Parathyroid adenoma (tissue), 2 donors: ENCODE results near the gene CCNL2.
A peak's percentile ranks its signal among the peaks of the same experiment; 100 is the strongest.

ENCODE experiments used
- H2AFZ ChIP-seq: fragments of 300-600 bp; sonication (generic); one replicate; pipeline ENCODE4 v1.7.0; 2017; ENCODE audit warnings: antibody characterized with exemption, mild to moderate bottlenecking
- H3K27ac ChIP-seq: fragments of 300-600 bp; sonication (generic); one replicate; pipeline ENCODE4 v1.7.0; 2017
- H3K27me3 ChIP-seq: fragments of 300-600 bp; sonication (generic); one replicate; pipeline ENCODE4 v1.7.0; 2017; ENCODE audit warnings: low read length; ENCODE audit not compliant: control insufficient read depth, insufficient read depth
- H3K36me3 ChIP-seq: fragments of 300-600 bp; sonication (generic); one replicate; pipeline ENCODE4 v1.7.0; 2017; ENCODE audit warnings: low read length; ENCODE audit not compliant: control insufficient read depth, insufficient read depth
- H3K4me1 ChIP-seq: fragments of 300-600 bp; sonication (generic); one replicate; pipeline ENCODE4 v1.7.0; 2017; ENCODE audit warnings: control low read depth
- H3K4me2 ChIP-seq: fragments of 300-600 bp; sonication (generic); one replicate; pipeline ENCODE4 v1.7.0; 2017; ENCODE audit warnings: low read length
- H3K4me3 ChIP-seq: fragments of 300-600 bp; sonication (generic); one replicate; pipeline ENCODE4 v1.7.0; 2017; ENCODE audit warnings: low read depth, low read length
- H3K79me2 ChIP-seq: fragments of 300-600 bp; sonication (generic); one replicate; pipeline ENCODE4 v1.7.0; 2017; ENCODE audit warnings: control low read depth
- H3K9ac ChIP-seq: fragments of 300-600 bp; sonication (generic); one replicate; pipeline ENCODE4 v1.7.0; 2017; ENCODE audit warnings: mild to moderate bottlenecking
- H3K9me3 ChIP-seq: fragments of 300-600 bp; sonication (generic); one replicate; pipeline ENCODE4 v1.7.0; 2017; ENCODE audit warnings: low read length; ENCODE audit not compliant: control insufficient read depth
- TF ChIP-seq, protein P1 (sequence below): fragments of 300-600 bp; sonication (generic); IDR thresholded peaks from one replicate; pipeline ENCODE4 v1.7.0; 2017; ENCODE audit warnings: antibody characterized with exemption, mild to moderate bottlenecking
- donor health status: primary hyperparathyroidism.

CCNL2 gene

DNA sequence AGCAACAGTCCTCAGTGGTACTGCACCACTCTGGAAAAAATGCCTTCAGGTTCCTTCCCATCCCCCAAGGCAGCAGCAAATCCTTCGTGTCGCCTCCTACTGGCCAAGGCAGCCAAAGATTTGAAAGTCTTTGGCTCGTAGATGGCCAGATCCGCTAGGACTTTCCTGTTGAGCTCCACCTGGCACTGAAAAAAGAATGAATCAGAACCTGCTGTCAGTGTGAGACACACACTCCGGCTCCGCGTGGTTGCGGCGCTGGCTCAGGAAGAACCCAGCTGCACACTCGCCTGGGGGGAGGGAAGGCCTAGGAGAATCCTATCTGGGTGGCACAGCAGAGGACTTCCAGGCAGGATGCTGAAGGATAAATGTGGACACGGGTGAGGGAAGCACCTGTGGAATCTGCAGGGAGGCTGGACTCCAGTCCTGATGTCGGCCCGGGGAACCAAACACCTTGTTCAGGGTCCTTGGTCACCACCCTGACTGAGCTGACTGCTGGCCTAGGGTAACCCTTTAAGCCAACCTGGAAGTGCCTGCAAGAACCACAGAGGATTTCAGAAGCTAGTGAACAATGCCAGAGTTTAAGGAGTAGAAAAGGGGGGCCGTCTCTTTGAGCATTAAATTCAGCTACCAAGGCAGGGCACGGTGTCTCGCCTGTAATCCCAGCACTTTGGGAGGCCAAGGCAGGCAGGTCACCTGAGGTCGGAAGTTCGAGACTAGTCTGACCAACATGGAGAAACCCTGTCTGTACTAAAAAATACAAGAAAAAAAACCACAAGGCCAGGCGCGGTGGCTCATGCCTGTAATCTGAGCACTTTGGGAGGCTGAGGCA is 3.2 kb upstream of the CCNL2 start:
- no peaks in the 10 kb centered on the region for H3K9me3 ChIP-seq
- H3K36me3 ChIP-seq, result no peaks in the 10 kb centered on the region
- no peak overlapping the region for H2AFZ ChIP-seq
- no peaks in the 10 kb centered on the region for H3K27me3 ChIP-seq
- no peak overlapping the region for H3K27ac ChIP-seq
- no peak overlapping the region for H3K4me2 ChIP-seq
- H3K79me2 ChIP-seq, result peaks cover 10% of the 10 kb centered on the region
- H3K4me3 ChIP-seq, result no peak overlapping the region
- H3K9ac ChIP-seq, result no peak overlapping the region
- H3K4me1 ChIP-seq, result peaks cover 3% of the 10 kb centered on the region
- TF ChIP-seq, protein P1, sequence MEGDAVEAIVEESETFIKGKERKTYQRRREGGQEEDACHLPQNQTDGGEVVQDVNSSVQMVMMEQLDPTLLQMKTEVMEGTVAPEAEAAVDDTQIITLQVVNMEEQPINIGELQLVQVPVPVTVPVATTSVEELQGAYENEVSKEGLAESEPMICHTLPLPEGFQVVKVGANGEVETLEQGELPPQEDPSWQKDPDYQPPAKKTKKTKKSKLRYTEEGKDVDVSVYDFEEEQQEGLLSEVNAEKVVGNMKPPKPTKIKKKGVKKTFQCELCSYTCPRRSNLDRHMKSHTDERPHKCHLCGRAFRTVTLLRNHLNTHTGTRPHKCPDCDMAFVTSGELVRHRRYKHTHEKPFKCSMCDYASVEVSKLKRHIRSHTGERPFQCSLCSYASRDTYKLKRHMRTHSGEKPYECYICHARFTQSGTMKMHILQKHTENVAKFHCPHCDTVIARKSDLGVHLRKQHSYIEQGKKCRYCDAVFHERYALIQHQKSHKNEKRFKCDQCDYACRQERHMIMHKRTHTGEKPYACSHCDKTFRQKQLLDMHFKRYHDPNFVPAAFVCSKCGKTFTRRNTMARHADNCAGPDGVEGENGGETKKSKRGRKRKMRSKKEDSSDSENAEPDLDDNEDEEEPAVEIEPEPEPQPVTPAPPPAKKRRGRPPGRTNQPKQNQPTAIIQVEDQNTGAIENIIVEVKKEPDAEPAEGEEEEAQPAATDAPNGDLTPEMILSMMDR, result peak; percentile 29

DNA sequence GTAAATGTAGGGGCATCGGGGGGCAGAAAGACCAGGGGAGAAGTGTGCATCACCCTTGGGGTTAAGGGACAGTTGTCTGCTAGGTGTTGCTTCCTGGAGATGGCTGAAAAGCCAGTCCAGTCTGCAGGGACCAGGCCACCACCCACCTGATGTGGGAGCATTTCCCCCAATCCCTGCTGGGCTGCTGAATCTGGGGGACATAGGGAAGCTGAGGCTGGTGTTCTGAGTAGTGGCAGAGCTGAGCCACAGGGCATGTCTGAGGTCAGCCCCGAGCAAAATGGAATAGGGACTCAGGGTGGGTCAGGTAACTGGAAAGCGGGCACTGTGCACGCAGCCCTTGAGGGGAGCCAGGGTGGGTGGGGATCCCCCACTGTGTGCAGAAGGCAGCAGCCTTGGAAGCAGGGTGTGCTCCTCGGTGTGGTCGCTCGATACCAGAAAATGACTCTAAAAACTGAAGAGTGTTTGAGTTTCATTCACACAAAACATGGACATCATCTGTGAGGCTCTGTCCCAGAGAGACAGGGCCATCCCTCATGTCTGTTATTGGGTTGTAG is 2.4 kb upstream of the CCNL2 start:
- Histone ChIP-seq H3K36me3 (no peaks in the 10 kb centered on the region), H3K79me2 (peaks cover 10% of the 10 kb centered on the region), H3K4me2 (no peak overlapping the region), H3K27ac (no peak overlapping the region), H3K9ac (no peak overlapping the region), H2AFZ (no peak overlapping the region), H3K4me3 (no peak overlapping the region), H3K4me1 (peaks cover 3% of the 10 kb centered on the region), H3K9me3 (no peaks in the 10 kb centered on the region), H3K27me3 (no peaks in the 10 kb centered on the region)
- TF ChIP-seq, protein P1, result no peak

DNA sequence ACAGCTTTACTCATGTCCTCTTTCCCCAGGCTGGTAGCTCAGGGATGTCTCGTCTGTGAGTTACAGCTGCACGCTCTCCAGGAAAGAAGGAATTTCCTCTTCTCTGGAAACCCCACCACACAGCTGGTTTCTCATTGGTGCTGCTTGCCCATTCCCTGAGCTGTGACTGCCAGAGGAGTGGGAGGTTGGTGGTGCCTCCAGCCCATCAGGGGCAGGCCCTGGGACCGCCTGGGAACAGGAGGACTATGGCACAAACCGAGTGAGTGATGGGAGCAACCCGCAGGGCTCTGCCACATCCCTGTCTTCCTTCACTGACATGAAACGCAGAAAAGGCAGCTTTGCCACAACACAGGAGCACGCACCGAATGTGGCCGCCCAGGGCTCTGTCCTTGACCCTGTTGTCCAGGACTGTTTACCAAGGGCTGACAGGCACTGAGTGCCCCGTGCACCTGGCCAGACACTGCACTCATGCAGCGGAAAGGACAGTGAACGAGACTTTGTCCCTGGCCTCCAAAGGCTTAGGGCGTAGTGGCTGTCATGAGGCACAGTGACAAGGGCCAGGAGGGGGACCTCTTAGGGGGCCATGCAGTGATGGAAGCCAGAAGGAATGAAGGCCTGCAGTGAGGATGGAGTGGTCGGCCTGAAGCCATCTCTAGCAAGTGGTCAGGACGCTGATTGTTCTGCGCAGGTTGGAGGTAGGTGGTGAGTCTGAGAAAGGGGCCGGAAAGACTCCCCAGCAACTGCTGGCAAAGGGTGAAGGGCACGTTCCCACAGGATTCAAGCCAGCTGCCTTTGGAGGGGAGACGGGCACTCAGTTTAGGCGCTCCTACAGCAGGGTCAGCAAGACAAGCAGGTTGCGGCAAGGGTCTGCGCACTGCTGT is 1.7 kb upstream of the CCNL2 start:
- H3K4me3 ChIP-seq, result peak overlapping the region; percentile 89
- H3K36me3 ChIP-seq, result no peaks in the 10 kb centered on the region
- no peak overlapping the region for H3K9ac ChIP-seq
- peaks cover 3% of the 10 kb centered on the region for H3K4me1 ChIP-seq
- H3K27me3 ChIP-seq, result no peaks in the 10 kb centered on the region
- H2AFZ ChIP-seq, result no peak overlapping the region
- H3K9me3 ChIP-seq, result no peaks in the 10 kb centered on the region
- peak overlapping the region; percentile 93 for H3K4me2 ChIP-seq
- TF ChIP-seq, protein P1, result no peak
- peaks cover 10% of the 10 kb centered on the region for H3K79me2 ChIP-seq
- no peak overlapping the region for H3K27ac ChIP-seq

DNA sequence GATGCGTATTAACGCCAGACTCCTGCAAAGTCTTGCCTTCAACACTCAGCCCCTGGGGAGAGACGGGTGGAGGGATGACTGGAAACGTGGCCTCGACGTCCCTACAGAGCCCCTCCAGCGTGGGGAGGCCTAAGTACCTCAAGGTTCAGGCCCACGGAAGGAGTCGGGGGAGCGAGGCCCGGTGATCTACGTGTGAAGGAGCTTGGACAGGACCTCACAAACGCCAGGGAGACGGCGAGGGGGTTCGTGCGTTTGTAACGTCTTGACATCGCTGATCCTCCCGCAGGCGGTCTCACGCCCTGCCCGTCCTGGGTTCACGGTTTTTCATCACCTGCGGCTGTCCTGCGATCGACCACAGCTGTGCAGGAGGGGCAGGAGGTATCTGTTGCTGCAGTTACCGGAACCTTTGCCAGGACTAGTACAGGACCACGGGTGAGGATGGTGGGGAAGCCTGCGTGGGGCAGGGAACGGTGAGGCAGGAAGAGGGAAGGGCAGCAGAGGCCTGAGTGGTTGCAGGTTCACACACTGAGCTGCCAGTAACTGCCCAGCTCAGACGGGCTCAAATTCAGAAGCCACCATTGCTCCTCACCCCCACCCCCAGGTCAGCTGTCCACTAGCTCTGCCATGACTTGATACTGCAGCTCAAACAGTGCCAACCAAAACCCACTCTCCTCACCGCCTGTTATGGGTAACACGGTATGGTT is 889 bp upstream of the CCNL2 start:
- peak overlapping the region; percentile 70 for H3K27ac ChIP-seq
- peak overlapping the region; percentile 93 for H3K4me2 ChIP-seq
- peak overlapping the region; percentile 89 for H3K4me3 ChIP-seq
- H3K36me3 ChIP-seq, result no peaks in the 10 kb centered on the region
- H3K79me2 ChIP-seq, result peaks cover 10% of the 10 kb centered on the region
- no peaks in the 10 kb centered on the region for H3K27me3 ChIP-seq
- H3K4me1 ChIP-seq, result no peaks in the 10 kb centered on the region
- peak overlapping the region; percentile 70 for H2AFZ ChIP-seq
- TF ChIP-seq, protein P1, result no peak
- H3K9me3 ChIP-seq, result no peaks in the 10 kb centered on the region
- H3K9ac ChIP-seq, result peak overlapping the region; percentile 46
